Non-pigmented ciliary epithelial cell (primary cell): ENCODE data around the gene AHDC1.
"Not testable (repeated sequence)": the region's sequence is repeated elsewhere in the genome, so short reads cannot be mapped to it uniquely, and the experiment has no call there.

Source experiments
- DNase-seq: peaks from one replicate; pipeline ENCODE4 v3.0.0-alpha.2; 2010; ENCODE audit warnings: low read depth

Gene AHDC1, protein sequence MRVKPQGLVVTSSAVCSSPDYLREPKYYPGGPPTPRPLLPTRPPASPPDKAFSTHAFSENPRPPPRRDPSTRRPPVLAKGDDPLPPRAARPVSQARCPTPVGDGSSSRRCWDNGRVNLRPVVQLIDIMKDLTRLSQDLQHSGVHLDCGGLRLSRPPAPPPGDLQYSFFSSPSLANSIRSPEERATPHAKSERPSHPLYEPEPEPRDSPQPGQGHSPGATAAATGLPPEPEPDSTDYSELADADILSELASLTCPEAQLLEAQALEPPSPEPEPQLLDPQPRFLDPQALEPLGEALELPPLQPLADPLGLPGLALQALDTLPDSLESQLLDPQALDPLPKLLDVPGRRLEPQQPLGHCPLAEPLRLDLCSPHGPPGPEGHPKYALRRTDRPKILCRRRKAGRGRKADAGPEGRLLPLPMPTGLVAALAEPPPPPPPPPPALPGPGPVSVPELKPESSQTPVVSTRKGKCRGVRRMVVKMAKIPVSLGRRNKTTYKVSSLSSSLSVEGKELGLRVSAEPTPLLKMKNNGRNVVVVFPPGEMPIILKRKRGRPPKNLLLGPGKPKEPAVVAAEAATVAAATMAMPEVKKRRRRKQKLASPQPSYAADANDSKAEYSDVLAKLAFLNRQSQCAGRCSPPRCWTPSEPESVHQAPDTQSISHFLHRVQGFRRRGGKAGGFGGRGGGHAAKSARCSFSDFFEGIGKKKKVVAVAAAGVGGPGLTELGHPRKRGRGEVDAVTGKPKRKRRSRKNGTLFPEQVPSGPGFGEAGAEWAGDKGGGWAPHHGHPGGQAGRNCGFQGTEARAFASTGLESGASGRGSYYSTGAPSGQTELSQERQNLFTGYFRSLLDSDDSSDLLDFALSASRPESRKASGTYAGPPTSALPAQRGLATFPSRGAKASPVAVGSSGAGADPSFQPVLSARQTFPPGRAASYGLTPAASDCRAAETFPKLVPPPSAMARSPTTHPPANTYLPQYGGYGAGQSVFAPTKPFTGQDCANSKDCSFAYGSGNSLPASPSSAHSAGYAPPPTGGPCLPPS (N-terminal part only)

DNA sequence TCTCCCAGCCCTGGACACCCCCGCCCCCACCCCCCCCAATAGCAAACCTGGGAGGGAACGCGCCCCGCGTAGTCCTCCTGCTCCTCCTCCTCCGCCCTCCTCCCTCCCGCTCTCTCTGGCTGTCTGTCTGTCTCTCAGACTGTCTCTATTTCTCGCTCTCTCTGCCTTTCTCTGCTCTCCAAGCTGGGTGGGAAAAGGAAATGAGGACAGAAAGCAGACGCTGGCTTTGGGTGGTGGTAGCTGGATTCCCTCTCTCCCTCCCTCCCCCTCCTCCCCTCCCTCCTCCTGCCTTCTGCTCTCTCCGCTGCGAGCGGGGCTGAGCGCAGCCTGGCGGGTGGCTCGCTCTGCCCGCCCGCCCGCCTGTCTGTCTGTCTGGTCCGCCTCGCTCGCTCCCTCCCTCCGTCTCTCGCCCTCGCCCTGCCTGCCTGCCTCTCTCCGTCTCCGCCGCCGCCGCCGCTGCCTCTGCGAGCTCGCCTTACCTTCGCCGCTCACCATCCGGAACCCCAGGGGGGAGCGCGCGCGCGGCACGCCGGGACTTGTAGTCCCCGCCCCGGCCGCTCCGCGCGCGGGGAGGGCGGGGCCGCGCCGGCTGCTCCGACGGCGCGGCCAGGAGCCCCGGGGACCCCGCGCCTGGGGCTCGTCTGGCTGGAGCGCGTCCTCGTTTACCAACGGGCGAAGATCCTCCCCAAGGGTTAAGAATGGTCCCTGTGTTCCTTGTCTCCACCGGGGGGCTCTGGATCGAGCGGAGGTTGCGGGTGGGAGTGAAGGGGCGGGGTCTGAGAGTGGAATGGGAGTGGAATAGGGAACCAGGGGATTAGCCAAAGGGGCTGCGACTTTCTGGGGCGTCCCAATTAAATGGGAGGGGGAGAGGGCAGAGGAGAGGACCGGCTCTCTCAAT is at the start of gene AHDC1:
AHDC1 (minus strand) TSS at position 464 of the 898 bp plus-strand sequence. CDS start 52,029 bp downstream, outside the sequence.
- DNase-seq = peak; percentile 35

DNA sequence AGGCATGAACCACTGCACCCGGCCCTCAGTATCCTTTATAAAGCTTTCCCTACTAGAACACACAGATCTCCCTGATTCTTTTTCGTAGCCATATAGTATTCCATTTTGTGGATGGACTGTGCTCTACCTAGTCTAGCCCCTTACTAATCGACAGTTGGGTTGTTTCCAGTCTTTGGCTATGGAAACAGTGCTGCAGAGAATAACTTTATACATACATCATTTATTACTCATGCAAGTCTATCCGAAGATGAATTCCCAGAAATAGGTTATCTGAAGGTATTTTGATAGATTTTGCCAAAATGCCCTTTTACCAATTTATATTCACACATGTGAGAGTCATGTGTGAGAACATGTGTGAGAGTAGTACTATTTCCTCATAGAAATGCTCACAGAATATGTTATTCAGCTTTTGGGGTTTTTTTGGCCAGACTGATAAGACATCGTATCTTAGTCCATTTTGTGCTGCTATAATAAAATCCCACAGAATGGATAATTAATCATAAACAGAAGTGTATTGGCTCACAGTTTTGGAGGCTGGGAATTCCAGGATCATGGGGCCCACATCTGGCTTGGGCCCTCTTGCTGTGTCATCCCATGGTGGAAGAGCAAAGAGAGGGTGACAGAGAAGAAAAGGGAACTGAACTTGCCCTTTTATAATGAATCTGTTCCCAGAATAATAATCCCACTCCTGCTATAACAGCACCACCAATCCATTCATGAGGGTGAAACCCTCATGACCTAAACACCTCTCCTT is 48.3 kb upstream of the AHDC1 start:
- no peak for DNase-seq

DNA sequence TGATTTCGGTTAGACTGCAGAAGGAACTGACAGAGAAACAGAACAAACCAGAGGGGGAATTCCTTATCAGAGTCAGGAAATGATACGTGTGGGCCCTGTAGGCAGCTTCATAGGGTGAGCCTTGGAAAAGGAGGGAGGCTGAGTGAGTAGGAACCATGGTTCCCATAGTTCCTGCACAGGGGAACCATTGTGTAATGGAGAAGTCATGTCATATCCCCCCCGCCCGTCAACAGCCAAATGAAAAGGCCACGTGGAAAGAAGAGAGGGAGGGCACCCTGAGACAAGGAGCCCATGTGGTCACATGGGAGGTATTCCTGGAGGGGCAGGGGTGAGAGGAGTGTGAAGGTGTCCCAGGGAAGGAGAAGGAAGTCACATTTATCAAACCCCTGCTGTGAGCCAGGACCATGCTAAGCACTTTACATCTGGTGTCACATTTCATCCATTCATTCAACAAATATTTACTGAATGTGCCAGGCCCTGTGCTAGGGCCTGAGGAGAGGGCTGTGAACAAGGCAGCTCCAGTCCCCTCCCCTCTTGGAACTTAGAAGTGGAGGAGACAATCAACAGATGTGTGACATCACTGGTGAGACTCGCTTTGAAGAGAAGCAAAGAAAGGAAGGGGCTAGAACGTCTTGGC is 46.7 kb upstream of the AHDC1 start:
- DNase-seq = no peak

DNA sequence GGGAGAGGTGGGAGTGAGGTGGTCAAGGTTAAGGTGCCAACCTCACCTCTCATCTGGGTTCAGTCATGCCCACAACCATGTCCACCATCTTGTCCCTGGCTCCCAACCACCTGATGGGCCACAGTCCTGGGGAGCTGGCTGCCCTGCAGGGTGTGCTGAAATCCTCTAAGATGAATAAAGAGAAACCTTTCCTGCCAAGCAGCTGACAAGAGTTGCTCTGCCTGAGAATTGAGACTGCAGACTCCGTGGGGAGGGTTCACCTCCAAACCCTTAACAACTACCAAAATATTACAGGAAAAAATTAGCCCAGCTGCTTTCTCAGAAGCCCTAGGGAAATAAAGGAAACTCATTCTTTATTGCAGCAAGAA is 46.2 kb upstream of the AHDC1 start:
- no peak for DNase-seq

DNA sequence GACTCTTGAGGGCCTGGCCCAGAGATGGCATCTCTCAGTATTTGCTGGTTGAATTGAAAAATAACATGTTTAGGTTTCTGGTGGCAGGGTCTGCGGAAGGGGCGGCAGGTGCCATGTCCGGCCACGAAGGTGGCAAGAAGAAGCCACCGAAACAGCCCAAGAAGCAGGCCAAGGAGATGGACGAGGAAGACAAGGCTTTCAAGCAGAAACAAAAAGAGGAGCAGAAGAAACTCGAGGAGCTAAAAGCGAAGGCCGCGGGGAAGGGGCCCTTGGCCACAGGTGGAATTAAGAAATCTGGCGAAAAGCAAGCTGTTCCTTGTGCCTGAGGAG is 45.3 kb upstream of the AHDC1 start:
- no peak for DNase-seq

DNA sequence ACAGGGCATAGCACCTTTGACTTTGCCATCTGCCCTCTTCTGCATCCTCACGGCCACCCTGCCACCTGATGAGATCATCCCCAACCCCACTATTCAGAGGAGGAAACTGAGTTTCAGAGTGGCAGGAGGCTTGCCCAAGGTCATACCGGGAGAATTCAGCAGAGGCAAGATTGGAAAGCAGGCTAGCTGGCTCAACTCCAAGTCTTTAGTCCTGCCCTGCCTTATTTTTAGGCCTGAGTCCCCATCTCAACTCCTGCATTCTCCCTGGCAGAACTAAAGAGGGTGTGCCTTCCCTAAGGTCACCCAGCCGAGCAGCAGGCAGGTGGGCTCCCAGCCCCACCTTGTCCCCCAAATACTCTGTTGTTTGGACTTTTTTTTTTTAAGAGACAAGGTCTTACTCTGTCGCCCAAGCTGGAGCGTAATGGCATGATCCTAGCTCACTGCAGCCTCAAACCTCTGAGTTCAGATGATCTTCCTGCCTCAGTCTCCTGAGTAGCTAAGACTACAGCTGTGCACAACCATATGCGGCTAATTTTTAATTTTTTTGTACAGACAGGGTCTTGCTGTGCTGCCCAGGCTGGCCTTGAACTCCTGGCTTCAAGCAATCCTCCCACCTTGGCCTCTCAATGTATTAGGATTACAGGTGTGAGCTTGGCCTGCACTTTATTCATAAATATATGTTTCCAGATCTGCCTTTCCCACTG is 44.8 kb upstream of the AHDC1 start:
- DNase-seq = no peak

DNA sequence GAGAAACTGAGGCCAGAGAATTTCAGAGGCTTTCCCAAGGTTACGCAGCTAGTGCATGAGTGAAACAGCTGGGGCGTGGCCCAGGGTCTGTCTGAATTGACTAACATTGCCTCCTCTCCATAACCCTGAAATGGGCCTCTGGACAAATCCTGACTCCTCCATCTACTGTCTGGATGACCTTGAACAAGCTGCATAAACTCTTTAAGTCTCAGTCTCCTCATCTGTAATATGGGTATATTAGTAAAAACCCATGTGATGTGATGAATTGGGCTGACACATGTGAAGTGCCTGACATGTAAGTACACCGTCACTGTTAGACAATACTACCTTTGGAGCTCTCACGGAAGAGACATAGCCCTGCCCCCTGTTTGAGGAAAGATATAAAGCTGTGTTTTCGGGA is 43.4 kb upstream of the AHDC1 start:
- no peak for DNase-seq

DNA sequence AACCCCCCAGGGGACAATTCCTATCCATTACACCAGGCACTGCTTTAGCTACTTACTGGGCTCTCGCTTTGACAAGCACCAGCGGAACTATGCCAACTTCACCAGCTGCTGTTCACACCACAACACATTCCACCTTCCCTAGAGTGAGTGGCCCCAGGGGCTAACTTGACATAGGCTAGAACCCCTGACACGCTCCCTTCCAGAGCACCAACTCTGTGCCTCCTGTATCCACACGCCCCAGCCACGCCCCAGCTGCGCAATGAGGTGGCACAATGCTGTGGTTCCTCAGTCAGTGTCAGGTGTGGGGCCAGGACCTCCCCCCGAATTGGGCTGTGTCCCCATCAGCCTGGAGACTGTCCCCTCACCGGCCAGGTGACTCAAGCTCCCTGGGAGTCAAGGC is 42.7 kb upstream of the AHDC1 start:
- no peak for DNase-seq

DNA sequence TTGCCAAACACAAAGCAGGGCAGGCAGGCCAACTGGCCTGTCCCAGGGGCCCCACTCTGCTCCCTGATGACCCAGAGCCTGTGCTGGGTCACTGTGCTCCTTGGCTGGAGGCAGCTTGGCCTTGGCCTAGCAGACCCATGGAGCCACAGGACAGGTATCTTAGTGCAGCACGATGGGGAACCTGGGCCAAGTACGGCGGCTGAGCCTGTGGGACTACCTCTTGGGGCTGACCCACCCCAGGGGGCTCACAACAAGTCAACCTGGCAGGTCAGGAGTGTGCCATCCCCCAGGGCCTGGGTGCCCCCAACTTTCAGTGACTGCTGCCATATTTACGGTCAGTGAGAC is 41.1 kb upstream of the AHDC1 start:
- no peak for DNase-seq

DNA sequence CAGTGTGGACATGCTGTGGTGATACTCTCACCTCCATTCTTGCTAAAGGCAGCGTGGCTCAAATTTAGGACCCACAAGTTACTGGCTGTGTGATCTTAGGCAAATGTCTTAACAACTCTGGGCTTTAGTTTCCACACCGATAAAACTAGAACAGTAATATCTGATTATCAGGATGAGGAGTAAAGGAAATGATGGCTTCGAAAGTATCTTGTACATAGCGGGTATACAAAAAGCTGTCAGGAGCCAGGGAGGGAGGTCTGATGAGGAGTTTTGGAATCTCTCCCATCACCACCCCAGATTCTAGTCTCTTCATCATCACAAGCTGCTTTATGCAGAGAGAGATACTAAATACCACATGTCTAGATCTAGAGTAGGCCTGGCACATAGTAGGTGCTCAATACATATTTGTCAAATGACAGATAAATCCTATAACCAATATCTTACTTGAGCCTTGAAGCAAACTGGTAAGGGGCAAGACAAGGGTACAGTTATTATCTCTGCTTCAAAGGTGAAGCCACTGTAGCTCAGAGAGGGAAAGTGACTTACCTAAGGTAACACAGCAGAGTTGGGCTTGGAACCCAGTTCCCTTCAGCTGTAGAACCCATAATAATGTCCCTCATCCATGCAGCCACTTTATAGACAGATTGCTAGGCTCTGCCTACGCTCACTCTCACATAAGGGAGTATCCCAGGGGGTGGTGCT is 40.6 kb upstream of the AHDC1 start:
- no peak for DNase-seq

DNA sequence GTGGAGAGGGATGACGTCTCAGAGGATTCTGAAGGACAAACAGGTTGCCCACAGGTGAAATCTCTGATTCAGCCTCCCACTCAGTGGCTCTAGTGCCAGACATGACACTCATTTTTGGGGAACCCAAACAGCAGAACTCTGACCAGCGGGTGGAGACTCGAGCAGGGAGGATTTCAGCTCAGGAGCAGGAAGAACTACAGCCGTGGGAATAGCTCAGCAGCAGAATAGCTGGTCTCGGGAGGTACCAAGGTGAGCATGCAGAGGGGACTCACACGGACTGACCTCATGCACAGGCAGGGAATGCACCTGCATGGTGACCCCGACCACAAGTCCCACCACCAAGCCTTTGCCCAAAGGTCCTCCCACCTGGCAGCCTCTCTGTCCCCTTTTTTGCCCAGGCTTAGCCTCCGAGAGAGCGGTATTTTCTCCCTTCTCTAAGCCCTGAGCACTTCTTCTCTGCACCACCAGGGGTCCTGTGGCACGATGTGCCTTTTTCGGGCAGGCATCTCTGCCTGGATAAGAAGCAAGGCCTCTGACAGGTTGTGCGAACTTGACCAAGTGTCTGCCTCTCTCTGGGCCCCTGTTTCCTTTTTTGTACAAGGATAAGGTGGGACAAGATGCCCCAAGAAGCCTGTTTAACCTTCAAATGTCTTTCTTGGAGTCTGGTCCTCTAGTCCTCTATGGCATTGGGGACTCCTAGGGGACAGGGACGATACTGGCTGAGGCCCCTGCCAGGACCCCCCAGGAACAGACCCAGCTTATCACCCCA is 39.8 kb upstream of the AHDC1 start:
- no peak for DNase-seq

DNA sequence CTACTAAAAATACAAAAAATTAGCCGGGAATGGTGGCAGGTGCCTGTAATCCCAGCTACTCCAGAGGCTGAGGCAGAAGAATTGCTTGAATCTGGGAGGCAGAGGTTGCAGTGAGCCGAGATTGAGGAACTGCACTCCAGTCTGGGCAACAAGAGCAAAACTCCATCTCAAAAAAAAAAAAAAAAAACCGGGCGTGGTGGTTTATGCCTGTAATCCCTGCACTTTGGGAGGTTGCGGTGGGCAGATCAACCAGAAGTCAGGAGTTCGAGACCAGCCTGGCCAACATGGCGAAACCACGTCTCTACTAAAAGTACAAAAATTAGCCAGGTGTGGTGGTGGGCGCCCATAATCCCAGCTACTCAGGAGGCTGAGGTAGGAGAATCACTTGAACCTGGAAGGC is 36.6 kb upstream of the AHDC1 start:
- DNase-seq = not testable (repeated sequence)

DNA sequence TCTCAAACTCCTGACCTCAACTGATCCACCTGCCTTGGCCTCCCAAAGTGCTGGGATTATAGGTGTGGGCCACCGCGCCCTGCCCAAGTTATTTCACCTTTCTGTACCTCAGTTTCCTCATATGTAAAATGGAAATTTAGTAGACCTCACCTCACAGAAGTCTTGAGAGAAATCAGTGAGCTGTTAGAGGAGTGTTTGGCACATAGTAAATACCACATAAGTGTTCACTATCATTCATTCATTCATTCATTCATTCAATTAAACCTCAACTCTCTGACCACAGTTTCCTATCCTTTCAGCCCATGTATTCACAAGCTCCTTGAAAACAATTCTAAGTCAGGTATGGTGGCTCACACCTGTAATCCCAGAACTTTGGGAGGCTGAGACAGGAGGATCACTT is 34.9 kb upstream of the AHDC1 start:
- no peak for DNase-seq

DNA sequence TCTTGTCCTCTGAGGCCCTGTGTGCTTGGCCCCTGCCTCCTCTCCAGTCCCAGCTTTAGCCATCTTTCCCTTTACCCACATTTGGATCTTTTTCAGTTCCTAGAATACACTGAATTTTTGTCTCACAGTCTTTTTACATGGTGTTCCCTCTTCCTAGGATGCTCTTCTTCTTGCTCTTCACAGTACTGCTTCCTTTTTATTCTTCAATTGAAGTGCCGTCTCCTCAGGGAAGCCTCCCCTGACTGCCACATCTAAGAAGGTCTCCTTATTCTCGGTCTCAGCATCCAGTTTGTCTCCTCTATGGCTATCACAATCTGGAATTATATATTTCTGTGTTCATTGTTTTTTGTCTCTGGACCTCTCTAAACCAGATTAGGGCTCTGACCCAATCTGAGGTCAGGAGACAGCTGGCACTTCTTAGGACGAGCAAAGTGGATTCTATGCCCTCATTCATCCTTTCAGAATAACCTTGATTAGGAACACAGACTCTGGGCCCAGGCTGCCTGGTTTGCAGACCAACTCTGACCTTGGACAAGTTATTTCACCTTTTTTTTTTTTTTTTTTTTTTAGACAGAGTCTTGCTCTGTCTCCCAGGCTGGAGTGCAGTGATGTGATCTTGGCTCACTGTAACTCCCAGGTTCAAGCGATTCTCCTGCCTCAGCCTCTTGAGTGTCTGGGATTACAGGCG is 34.2 kb upstream of the AHDC1 start:
- no peak for DNase-seq

DNA sequence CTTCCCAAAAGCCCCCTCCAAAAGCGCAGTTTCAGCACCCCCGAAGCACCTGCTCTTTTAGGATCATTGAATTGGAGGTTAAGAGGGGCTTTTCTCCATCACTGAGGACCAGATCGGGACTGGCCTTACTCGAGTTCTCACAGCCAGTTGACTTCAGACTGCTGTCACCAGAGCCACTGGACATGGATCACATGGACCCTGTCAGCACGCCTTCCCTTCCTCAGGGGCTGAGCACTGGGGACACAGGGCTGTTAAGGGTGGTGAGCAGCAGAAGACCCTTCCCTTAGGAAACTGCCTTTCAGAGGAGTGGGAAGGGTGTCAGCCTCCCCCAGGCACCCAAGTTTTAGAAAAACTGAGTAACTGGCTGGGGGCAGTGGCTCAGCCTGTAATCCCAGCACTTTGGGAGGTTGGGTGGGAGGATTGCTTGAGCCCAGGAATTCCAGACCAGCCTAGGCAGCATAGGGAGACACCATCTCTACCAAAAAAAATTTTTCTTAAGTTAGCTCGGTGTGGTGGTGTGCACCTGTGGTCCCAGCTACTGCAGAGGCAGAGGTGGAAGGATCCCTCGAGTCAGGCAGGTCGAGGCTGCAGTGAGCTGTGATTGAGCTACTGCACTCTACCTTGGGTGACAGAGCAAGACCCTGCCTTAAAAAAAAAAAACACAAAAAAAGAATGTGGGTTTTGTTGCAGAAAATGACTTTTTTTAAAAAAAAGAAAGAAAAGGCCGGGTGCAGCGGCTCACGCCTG is 31.6 kb upstream of the AHDC1 start:
- DNase-seq = no peak

DNA sequence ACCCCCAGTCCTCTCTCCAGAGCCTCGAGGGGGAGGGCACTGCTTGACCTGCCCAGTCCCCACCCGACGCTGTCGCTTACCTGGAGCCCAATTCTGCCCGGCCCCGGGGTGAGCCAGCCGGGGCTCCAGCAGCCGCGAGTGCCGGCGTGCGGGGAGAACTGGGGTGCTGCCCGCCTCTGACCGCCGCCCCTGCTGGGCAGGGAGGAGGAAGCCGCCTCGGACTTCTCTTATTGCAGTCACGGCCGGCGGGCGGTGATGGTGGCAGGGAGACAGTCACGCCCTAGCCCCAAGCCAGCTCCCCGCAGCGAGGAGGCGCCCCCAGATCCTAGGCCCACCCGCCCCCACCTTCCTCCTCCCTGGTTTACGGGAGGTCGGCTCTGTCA is 31.0 kb upstream of the AHDC1 start, which contains the start of gene FGR:
FGR (minus strand) TSS at position 201 of the 383 bp plus-strand sequence. CDS start 11,269 bp downstream, outside the sequence.
- DNase-seq = no peak
